Measurements from ENCODE around the gene MIPOL1. TPM values are rescaled to one million over a fixed set of nuclear protein-coding genes. Genes with fewer than 3 reads are reported as not detected.
A peak's percentile ranks its signal among the peaks of the same experiment; 100 is the strongest.

Gene MIPOL1
- total and polyA plus RNA-seq, 8 donors, result 2.4 to 9.0 (median 6.4) TPM

- TF ChIP-seq CTCF (IDR thresholded peaks at IDR 0.05), result no peak
- no peak for DNase-seq
- H3K9me3 ChIP-seq, result no peaks in the 10 kb centered on the region
- H3K4me3 ChIP-seq, result no peak overlapping the region
- no peak for ATAC-seq
- intact Hi-C loops (cut with DNase I), result no loop called here
- peak; percentile 69 for FAIRE-seq
- no peaks in the 10 kb centered on the region for H3K27me3 ChIP-seq
- H3K4me1 ChIP-seq, result no peaks in the 10 kb centered on the region
- no peak overlapping the region for H3K27ac ChIP-seq
- no peaks in the 10 kb centered on the region for H3K36me3 ChIP-seq
Measured at GRCh38 chr14:37275963-37276362, 78.2 kb downstream of the MIPOL1 start.

GRCh38 chr14:37278636-37279538 is 81.2 kb downstream of the MIPOL1 start:
- ATAC-seq (no peak), FAIRE-seq (no peak), DNase-seq (no peak)
- 88% methylated on average over 5 of the region's 5 CpGs for WGBS, 2 donors
- Histone ChIP-seq H3K4me1 (no peaks in the 10 kb centered on the region), H3K9me3 (no peaks in the 10 kb centered on the region), H3K4me3 (no peak overlapping the region), H3K27ac (no peak overlapping the region), H3K27me3 (no peaks in the 10 kb centered on the region), H3K36me3 (no peaks in the 10 kb centered on the region)
- no peak for TF ChIP-seq CTCF (IDR thresholded peaks at IDR 0.05)
- intact Hi-C loops (cut with DNase I), result no loop called here

- Histone ChIP-seq H3K36me3 (no peaks in the 10 kb centered on the region), H3K4me3 (no peak overlapping the region), H3K27ac (no peak overlapping the region), H3K27me3 (no peaks in the 10 kb centered on the region), H3K9me3 (no peaks in the 10 kb centered on the region), H3K4me1 (no peaks in the 10 kb centered on the region)
- ATAC-seq (no peak), DNase-seq (no peak), FAIRE-seq (no peak)
- WGBS, 2 donors, result 91 to 96% methylated on average over 2 of the region's 2 CpGs
- no peak for TF ChIP-seq CTCF (IDR thresholded peaks at IDR 0.05)
- intact Hi-C loops (cut with DNase I), result no loop called here
Measured at GRCh38 chr14:37279818-37280217, 82.1 kb downstream of the MIPOL1 start.

GRCh38 chr14:37284760-37285159 is 87.0 kb downstream of the MIPOL1 start:
- H3K27me3 ChIP-seq, result no peaks in the 10 kb centered on the region
- no peaks in the 10 kb centered on the region for H3K36me3 ChIP-seq
- intact Hi-C loops (cut with DNase I), result no loop called here
- ATAC-seq (no peak), FAIRE-seq (no peak), DNase-seq (no peak)
- no peaks in the 10 kb centered on the region for H3K4me1 ChIP-seq
- no peak overlapping the region for H3K4me3 ChIP-seq
- H3K9me3 ChIP-seq, result no peaks in the 10 kb centered on the region
- H3K27ac ChIP-seq, result no peak overlapping the region
- no peak for TF ChIP-seq CTCF (IDR thresholded peaks at IDR 0.05)

GRCh38 chr14:37285220-37285619 is 87.5 kb downstream of the MIPOL1 start:
- TF ChIP-seq CTCF (IDR thresholded peaks at IDR 0.05), result no peak
- Histone ChIP-seq H3K9me3 (no peaks in the 10 kb centered on the region), H3K4me3 (no peak overlapping the region), H3K36me3 (no peaks in the 10 kb centered on the region), H3K27ac (no peak overlapping the region), H3K27me3 (no peaks in the 10 kb centered on the region), H3K4me1 (no peaks in the 10 kb centered on the region)
- WGBS, 2 donors, result 92 to 93% methylated on average over 5 of the region's 5 CpGs
- DNase-seq (no peak), ATAC-seq (no peak), FAIRE-seq (no peak)
- intact Hi-C loops (cut with DNase I), result no loop called here
